GM18505 (cell line): ENCODE data around the gene YIPF1.
"Not testable (repeated sequence)": the region's sequence is repeated elsewhere in the genome, so short reads cannot be mapped to it uniquely, and the experiment has no call there.

ENCODE experiments used
- ATAC-seq: cut with Tn5 transposase; IDR thresholded peaks from one replicate; pipeline ENCODE4 v1.9.1; 2021; ENCODE audit not compliant: unreplicated experiment
- POLR2A ChIP-seq: IDR thresholded peaks from 4 replicates; pipeline ENCODE4 v1.6.1; 2011; ENCODE audit warnings: borderline replicate concordance; ENCODE audit not compliant: insufficient read depth, insufficient read length; ENCODE audit errors: extremely low read depth

The YIPF1 gene

GRCh38 chr1:53842347-53842746 lies 47.2 kb downstream of the YIPF1 start:
- ATAC-seq, result no peak
- no peak for TF ChIP-seq POLR2A

DNA sequence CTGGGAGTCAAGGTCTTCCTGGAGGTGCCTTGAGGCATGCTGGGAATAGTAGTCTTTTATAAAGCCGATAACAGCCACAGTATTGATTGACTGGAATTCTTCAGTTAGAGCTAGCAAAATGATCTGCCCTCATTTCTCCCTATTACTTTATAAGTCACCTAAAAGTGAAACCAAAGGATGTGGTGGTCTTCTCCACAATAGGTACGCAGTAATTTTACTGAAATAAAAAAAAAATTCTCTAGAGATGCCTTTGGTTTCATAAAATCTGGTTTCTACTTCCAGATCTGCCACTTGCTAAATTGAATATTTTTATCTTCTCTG lies 51.0 kb downstream of the YIPF1 start:
- TF ChIP-seq POLR2A, result no peak
- no peak for ATAC-seq

- peak; percentile 82 for ATAC-seq
- peak; percentile 75 for TF ChIP-seq POLR2A
Observed at GRCh38 chr1:53837924-53838653, 51.5 kb downstream of the YIPF1 start, which contains the start of gene NDC1. NDC1 (minus strand) TSS chr1:53838296; CDS start chr1:53838261, 35 bp downstream.

DNA sequence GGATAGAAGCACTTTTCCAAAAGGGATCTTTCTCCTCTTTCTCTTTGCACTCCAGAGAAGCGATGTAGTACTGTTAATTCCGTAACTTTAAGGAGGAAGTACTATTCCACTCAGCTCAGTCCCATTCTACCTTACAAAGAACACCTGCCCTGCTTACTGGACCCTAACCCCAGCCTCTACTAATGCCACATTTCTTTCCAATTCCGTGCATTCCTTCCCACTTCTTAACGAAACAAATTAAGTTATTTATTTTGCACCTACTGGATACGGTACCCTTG lies 52.0 kb downstream of the YIPF1 start:
- ATAC-seq, result no peak
- TF ChIP-seq POLR2A, result no peak

DNA sequence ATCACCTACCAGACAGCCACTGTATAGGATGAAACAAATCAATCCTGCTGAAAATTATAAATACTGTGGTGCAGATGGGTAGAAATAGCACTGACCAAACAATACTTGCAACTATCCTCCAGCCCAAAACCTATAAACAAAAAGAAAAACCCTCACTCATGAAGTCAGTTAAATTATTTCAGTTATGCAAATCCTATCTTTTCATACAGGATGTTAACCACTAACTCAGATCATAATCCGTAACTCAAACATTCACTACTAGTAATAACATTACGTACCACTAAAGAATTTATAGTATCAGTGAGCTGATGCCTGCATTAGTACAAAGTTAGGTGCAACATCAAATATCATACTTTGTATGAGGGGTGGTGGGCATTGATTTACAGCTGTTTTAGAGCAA lies 54.1 kb downstream of the YIPF1 start:
- TF ChIP-seq POLR2A, result no peak
- ATAC-seq, result no peak

DNA sequence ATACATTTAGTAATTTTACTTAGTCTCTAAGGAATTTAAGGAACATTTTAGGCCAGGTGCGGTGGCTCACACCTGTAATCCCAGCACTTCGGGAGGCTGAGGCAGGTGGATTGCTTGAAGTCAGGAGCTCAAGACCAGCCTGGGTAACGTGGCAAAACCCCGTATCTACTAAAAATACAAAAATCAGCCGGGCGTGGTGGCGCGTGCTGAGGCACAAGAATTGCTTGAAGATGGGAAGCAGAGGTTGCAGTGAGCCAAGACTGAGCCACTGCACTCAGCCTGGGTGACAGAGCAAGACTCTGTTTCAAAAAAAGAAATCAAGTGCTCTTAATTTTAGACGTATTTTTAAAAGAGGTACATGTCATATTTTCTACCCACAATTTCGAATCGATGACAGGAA lies 54.8 kb downstream of the YIPF1 start:
- ATAC-seq, result no peak
- no peak for TF ChIP-seq POLR2A

- ATAC-seq, result no peak
- TF ChIP-seq POLR2A, result no peak
Observed at GRCh38 chr1:53833393-53833792, 56.2 kb downstream of the YIPF1 start.

DNA sequence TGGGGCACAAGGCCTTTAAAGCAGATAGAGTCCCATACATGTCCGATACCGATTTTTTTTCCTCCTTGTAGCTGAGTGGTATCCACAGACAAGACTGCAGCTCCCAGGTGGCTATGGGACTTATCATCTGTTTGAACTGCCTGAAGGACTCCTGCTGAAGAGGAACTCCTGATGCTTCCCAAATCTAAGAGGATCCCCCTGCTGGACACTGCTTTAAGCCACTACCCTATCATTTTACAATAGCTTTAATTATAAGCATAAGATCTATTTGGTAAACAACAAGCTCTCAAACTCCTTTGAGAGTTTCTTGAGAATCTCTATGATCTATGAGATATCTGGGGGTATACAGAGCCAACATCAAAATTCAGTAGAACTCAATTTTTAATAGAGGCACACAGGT lies 63.2 kb downstream of the YIPF1 start:
- ATAC-seq, result no peak
- TF ChIP-seq POLR2A, result no peak

DNA sequence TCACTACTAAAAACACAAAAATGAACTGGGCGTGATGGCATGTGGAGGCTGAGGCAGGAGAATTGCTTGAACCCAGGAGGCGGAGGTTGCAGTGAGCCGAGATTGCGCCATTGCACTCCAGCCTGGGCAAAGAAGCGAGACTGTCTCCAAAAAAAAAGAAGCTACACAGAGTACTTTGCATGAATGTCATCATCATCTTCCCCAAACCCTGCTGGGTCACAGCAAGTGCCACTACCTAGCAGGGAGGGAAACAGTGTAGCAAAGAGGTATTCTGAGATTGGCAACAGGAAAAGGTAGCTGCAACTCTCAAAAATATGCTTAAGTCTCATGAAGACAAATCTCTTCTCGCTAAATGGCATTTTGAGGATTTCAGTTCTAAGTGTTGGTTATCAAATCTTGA lies 64.3 kb downstream of the YIPF1 start:
- ATAC-seq, result no peak
- TF ChIP-seq POLR2A, result no peak

DNA sequence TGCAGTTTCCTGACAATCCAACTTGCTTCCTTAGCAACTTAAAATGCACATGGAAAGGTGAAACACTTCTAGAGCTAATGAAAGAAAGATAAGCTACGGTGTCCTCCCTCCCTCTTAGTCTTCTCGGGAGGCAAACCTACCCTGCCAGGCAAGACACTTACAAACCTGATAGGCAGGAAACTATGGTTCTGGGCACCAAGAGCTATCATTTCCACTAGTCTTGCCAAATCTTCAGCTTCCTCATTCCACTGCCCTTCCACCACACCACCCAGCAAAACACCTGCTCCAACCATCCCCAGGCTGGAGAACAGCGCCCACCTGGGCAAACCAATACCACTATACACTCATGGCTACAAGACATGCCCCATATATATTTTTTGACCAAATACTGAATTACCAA lies 66.7 kb downstream of the YIPF1 start:
- no peak for ATAC-seq
- no peak for TF ChIP-seq POLR2A

- TF ChIP-seq POLR2A, result no peak
- ATAC-seq, result no peak
Observed at GRCh38 chr1:53821380-53821779, 68.2 kb downstream of the YIPF1 start.

GRCh38 chr1:53819387-53819786 lies 70.2 kb downstream of the YIPF1 start:
- TF ChIP-seq POLR2A, result no peak
- no peak for ATAC-seq

DNA sequence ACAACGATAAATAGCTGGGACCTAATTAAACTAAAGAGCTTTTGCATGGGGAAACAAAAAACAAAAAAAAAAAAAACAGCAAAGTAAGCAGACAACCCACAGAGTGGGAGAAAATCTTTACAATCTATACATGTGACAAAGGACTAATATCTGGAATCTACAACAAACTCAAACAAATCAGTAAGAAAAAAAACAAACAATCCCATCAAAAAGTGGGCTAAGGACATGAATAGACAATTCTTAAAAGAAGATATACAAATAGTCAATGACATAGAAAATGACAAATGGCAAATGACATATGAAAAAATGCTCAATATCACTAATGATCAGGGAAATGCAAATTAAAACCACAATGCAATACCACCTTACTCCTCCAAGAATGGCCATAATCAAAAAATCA lies 73.0 kb downstream of the YIPF1 start:
- not testable (repeated sequence) for ATAC-seq

- ATAC-seq, result not testable (repeated sequence)
Observed at GRCh38 chr1:53815484-53815883, 74.1 kb downstream of the YIPF1 start.

DNA sequence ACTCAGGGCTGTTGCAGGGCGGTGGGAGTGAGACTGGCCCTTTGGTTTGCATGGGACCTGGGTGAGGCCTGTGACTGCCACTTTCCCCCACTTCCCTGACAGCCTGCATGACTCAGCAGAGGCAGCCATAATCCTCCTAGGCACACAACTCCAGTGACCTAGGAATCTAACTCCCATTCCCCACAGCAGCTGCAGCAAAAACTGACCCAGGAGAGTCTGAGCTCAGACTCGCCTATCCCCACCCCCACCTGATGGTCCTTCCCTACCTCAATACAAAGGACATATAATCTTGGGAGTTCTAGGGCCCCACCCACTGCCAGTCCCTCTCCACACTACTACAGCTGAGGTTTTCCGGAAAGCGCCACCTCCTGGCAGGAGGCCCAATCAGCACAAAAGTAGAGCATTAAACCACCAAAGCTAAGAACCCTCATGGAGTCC lies 78.2 kb downstream of the YIPF1 start:
- no peak for TF ChIP-seq POLR2A
- no peak for ATAC-seq
